Kidney (tissue), 14 donors: ENCODE data around the gene KTN1. TPM values are rescaled to one million over a fixed set of nuclear protein-coding genes. Genes with fewer than 3 reads are reported as not detected.

Experiments used
- DNase-seq, 5 donors: peaks; one replicate each; pipeline ENCODE4 v3.0.0-alpha.2; 2013 to 2020
- FAIRE-seq: peaks from 2 replicates; lab custom pipeline; 2012; peaks lifted over from hg19 to GRCh38; lab: Jason Lieb, UNC
- H3K27ac ChIP-seq, 2 donors: one replicate each; pipeline ENCODE4 v1.7.0; 2013; ENCODE audit warnings: low read depth in 2 of 2, low read length in 2 of 2, inconsistent platforms in 1 of 2
- H3K27me3 ChIP-seq: one replicate; pipeline ENCODE4 v1.7.1; 2013; ENCODE audit warnings: low read length, inconsistent platforms; ENCODE audit not compliant: control insufficient read depth, insufficient read depth
- H3K36me3 ChIP-seq, 3 donors: one replicate each; pipeline versions ENCODE4 v1.7.0 to v1.7.1; 2013; ENCODE audit warnings: low read length in 3 of 3, control low read depth in 1 of 3, inconsistent platforms in 1 of 3; ENCODE audit not compliant: insufficient read depth in 3 of 3, control insufficient read depth in 2 of 3
- H3K4me1 ChIP-seq, 3 donors: one replicate each; pipeline versions ENCODE4 v1.7.0 to v1.7.1; 2013; ENCODE audit warnings: low read length in 3 of 3, inconsistent platforms in 1 of 3, low read depth in 1 of 3; ENCODE audit not compliant: control insufficient read depth in 2 of 3, insufficient read depth in 2 of 3
- H3K4me3 ChIP-seq, 3 donors: one replicate each; pipeline versions ENCODE4 v1.7.0 to v1.8.1; 2013; ENCODE audit warnings: low read length in 3 of 3, control low read depth in 1 of 3, inconsistent platforms in 1 of 3
- H3K9ac ChIP-seq, 3 donors: one replicate each; pipeline versions ENCODE4 v1.7.0 to v1.7.1; 2013; ENCODE audit warnings: low read length in 3 of 3, control low read depth in 1 of 3, inconsistent platforms in 1 of 3
- H3K9me3 ChIP-seq, 3 donors: one replicate each; pipeline versions ENCODE4 v1.7.0 to v1.7.1; 2013; ENCODE audit warnings: low read length in 3 of 3, control low read depth in 1 of 3, inconsistent platforms in 1 of 3; ENCODE audit not compliant: control insufficient read depth in 2 of 3, insufficient read depth in 1 of 3
- CTCF ChIP-seq: IDR thresholded peaks from 3 replicates; pipeline ENCODE4 v1.5.1; 2012; ENCODE audit warnings: mild to moderate bottlenecking, moderate library complexity, borderline replicate concordance; ENCODE audit not compliant: insufficient read depth; ENCODE audit errors: extremely low read depth
- intact Hi-C: fragments of 100-400 bp; cut with DNase I; formaldehyde crosslinking; loops from one replicate; pipeline ENCODE4 v1.11.1; 2022
- polyA plus RNA-seq: library from polyadenylated mRNA; stranded (reverse); fragments of 350-450 nt; fragmentation: Illumina TruSeq; extraction: RNeasy Lipid Tissue Mini Kit (QIAGEN cat#74804); gene quantifications from one replicate; pipeline ENCODE4 v1.2.3, GENCODE V29; 2014; ENCODE audit warnings: low read depth, low replicate concordance; ENCODE audit not compliant: insufficient read depth
- total RNA-seq: library from RNA; stranded (reverse); fragmentation: NEBNext Ultra II Directional; extraction: Animal tissue kit (Norgen Biotek cat#: 25700); gene quantifications from one replicate; pipeline ENCODE4 v1.2.1, GENCODE V29; 2021
- donor health status: control.
- donor health status: control.
- donor health status: control.
- donor health status: control.
- donor health status: control.
- donor health status: DM: yes; HTN: yes; CAD: no.
- donor health status: Normal renal cell carcinoma (clear cell type).

KTN1 gene
- total and polyA plus RNA-seq, 2 donors from 2014 or later: 106 to 155 TPM

DNA sequence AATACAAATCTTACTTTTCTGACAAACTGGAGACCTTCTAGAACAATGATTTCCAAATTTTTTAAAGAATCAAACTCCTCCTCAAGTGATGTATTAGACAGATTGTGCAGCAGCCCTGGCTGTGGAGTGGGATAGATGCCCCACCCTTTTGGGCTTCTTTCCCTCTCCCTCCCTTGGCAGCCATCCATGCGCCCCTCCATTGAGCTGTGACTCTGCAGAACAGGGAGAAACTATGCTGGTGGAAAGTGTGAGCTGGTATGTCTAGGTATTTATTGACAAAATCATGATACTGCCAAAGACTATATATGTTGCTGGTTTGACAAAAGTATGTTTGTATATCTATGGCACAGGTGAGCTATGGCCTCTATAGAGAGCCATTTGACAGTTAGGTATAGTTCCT lies 138.5 kb downstream of the KTN1 start:
- DNase-seq: peak in 1 of 5 donors; percentile 79
- TF ChIP-seq CTCF: no peak
- Histone ChIP-seq H3K4me1 (no peaks in the 10 kb centered on the region), H3K36me3 (no peaks in the 10 kb centered on the region), H3K9ac (no peak overlapping the region), H3K27ac (no peak overlapping the region), H3K9me3 (no peaks in the 10 kb centered on the region), H3K4me3 (no peak overlapping the region), H3K27me3 (no peaks in the 10 kb centered on the region)
- intact Hi-C loops: no loop called here
- no peak for FAIRE-seq

DNA sequence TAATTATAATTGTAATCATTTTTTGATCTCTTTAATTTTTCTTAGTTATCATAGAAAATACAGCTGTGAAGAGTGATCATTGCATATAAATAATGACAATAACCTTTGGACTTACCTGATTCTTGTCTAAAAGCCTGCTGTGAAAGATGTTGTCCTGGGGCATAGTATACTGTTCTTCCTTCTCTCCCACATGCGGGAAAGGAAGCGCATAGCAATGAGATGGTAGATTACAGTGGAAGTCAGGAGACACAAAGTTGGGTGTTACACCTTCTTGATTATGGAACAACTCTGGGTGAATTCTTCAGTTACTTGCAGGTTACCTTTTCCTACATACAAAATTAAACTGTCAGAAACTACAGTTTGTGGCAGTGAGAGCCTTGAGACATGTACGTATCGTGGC lies 140.8 kb downstream of the KTN1 start:
- DNase-seq: no peak
- Histone ChIP-seq H3K4me1 (no peaks in the 10 kb centered on the region), H3K9ac (no peak overlapping the region), H3K36me3 (no peaks in the 10 kb centered on the region), H3K27ac (no peak overlapping the region), H3K9me3 (no peaks in the 10 kb centered on the region), H3K27me3 (no peaks in the 10 kb centered on the region), H3K4me3 (no peak overlapping the region)
- intact Hi-C loops: no loop called here
- TF ChIP-seq CTCF: no peak
- FAIRE-seq: no peak

- no peaks in the 10 kb centered on the region for H3K4me1 ChIP-seq
- no peak overlapping the region for H3K27ac ChIP-seq
- no peak for TF ChIP-seq CTCF
- no peak overlapping the region for H3K9ac ChIP-seq
- H3K27me3 ChIP-seq: no peaks in the 10 kb centered on the region
- H3K9me3 ChIP-seq: no peaks in the 10 kb centered on the region
- DNase-seq (no peak), FAIRE-seq (no peak)
- intact Hi-C loops: no loop called here
- no peak overlapping the region for H3K4me3 ChIP-seq
- H3K36me3 ChIP-seq: no peaks in the 10 kb centered on the region
Observed at GRCh38 chr14:55721353-55721752, 141.3 kb downstream of the KTN1 start.

DNA sequence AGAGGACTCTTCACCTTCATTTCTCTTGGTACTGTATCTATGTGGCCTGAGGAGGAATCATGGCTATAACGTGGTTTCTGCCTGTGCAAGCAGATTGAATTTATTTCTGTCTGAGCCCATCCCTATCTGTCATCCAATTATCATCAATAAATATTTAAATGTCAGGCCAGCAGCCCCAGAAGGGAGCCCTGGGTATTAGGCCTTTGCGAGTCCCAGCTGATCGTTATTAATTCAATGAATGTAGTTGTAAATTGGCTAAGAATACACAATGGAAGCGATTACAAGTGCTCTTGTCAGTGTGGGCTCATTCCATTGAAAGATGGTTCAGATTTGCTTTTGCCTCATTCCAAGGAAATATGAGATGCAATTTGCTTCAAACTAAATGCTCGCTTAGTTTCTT lies 142.0 kb downstream of the KTN1 start:
- FAIRE-seq (no peak), DNase-seq (no peak)
- no peak overlapping the region for H3K4me3 ChIP-seq
- no peaks in the 10 kb centered on the region for H3K36me3 ChIP-seq
- no peak overlapping the region for H3K27ac ChIP-seq
- no peaks in the 10 kb centered on the region for H3K27me3 ChIP-seq
- intact Hi-C loops: no loop called here
- H3K4me1 ChIP-seq: no peaks in the 10 kb centered on the region
- no peak for TF ChIP-seq CTCF
- H3K9me3 ChIP-seq: no peaks in the 10 kb centered on the region
- H3K9ac ChIP-seq: no peak overlapping the region
